MM.1S (cell line): ENCODE data around the gene PAFAH1B1.

ENCODE experiments used
- DNase-seq: peaks from one replicate; pipeline ENCODE4 v3.0.0-alpha.2; 2015
- H2AFZ ChIP-seq: fragments of 300-600 bp; sonication (generic); 2 replicates; pipeline ENCODE4 v1.6.0; 2016; ENCODE audit warnings: antibody characterized with exemption, low read length
- H3F3A ChIP-seq: fragments of 300-600 bp; sonication (generic); 2 replicates; pipeline ENCODE4 v1.6.1; 2016; ENCODE audit warnings: mild to moderate bottlenecking, antibody characterized with exemption, low read length, moderate library complexity, mixed read lengths; ENCODE audit not compliant: insufficient read depth
- H3K27ac ChIP-seq: fragments of 300-600 bp; sonication (generic); 2 replicates; pipeline ENCODE4 v1.5.1; 2016; ENCODE audit warnings: mild to moderate bottlenecking, low read length
- H3K27me3 ChIP-seq: fragments of 300-600 bp; sonication (generic); replicated peaks from 2 replicates; pipeline ENCODE4 v1.6.0; 2016; ENCODE audit warnings: low read length; ENCODE audit not compliant: insufficient read depth
- H3K36me3 ChIP-seq: fragments of 300-600 bp; sonication (generic); replicated peaks from 2 replicates; pipeline ENCODE4 v1.6.1; 2016; ENCODE audit warnings: mild to moderate bottlenecking, low read length, mixed read lengths; ENCODE audit not compliant: insufficient read depth
- H3K4me1 ChIP-seq: fragments of 300-600 bp; sonication (generic); 2 replicates; pipeline ENCODE4 v1.6.1; 2016; ENCODE audit warnings: low read length, mixed read lengths
- H3K4me2 ChIP-seq: fragments of 300-600 bp; sonication (generic); 2 replicates; pipeline ENCODE4 v1.6.0; 2016; ENCODE audit warnings: low read depth, low read length
- H3K4me3 ChIP-seq: fragments of 300-600 bp; sonication (generic); 2 replicates; pipeline ENCODE4 v1.5.1; 2016; ENCODE audit warnings: low read length, mixed read lengths
- H3K79me2 ChIP-seq: fragments of 300-600 bp; sonication (generic); 2 replicates; pipeline ENCODE4 v1.6.1; 2016; ENCODE audit warnings: mixed run types, low read length, mixed read lengths
- H3K9ac ChIP-seq: fragments of 300-600 bp; sonication (generic); 2 replicates; pipeline ENCODE4 v1.6.1; 2016; ENCODE audit warnings: low read length, mixed read lengths
- H3K9me2 ChIP-seq: fragments of 300-600 bp; sonication (generic); replicated peaks from 2 replicates; pipeline ENCODE4 v1.6.1; 2016; ENCODE audit warnings: mild to moderate bottlenecking, low read length, mixed read lengths; ENCODE audit not compliant: insufficient read depth
- H3K9me3 ChIP-seq: fragments of 300-600 bp; sonication (generic); replicated peaks from 2 replicates; pipeline ENCODE4 v1.6.1; 2016; ENCODE audit warnings: mild to moderate bottlenecking, low read length, mixed read lengths; ENCODE audit not compliant: insufficient read depth
- H4K20me1 ChIP-seq: fragments of 300-600 bp; sonication (generic); 2 replicates; pipeline ENCODE4 v1.6.1; 2016; ENCODE audit warnings: mild to moderate bottlenecking, low read length, moderate library complexity, mixed read lengths; ENCODE audit not compliant: insufficient read depth
- EZH2 ChIP-seq: fragments of 300-600 bp; sonication (generic); optimal IDR thresholded peaks from 2 replicates; pipeline ENCODE3; 2017; ENCODE audit warnings: low read depth, mild to moderate bottlenecking, antibody characterized with exemption, low read length, mixed read lengths
- EZH2phosphoT487 ChIP-seq: fragments of 300-600 bp; sonication (generic); IDR thresholded peaks from 2 replicates; pipeline ENCODE4 v1.6.1; 2018; ENCODE audit warnings: antibody characterized with exemption, low read length
- TF ChIP-seq, protein P1 (sequence below): fragments of 300-600 bp; sonication (generic); IDR thresholded peaks from 2 replicates; pipeline ENCODE4 v1.5.1; 2016; ENCODE audit warnings: antibody characterized with exemption, low read length, mixed read lengths

PAFAH1B1 gene

DNA sequence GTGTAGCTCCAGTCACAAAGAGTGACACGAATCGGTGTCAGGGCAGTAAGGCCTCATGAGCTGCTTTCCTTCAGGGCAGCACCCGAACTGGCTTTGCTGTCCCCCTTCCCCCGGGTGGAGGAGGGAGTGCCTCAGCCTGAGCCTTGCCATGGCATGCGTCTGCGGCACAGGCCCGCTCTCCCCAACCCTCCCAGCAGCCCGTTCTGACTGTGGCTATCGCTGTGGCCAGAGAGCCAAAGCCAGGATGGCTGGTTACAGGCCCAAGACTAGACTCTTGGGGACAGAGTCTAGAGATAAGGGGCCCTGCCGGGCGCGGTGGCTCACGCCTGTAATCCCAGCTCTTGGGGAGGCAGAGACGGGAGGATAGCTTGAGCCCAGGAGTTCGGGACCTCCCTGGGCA, 92.2 kb downstream of the PAFAH1B1 start:
- no peaks in the 10 kb centered on the region for H3K4me1 ChIP-seq
- peaks cover 12% of the 10 kb centered on the region for H3K36me3 ChIP-seq
- H3K27ac ChIP-seq = no peak overlapping the region
- H3K4me3 ChIP-seq = no peak overlapping the region
- no peaks in the 10 kb centered on the region for H3K9me2 ChIP-seq
- TF ChIP-seq, protein P1, sequence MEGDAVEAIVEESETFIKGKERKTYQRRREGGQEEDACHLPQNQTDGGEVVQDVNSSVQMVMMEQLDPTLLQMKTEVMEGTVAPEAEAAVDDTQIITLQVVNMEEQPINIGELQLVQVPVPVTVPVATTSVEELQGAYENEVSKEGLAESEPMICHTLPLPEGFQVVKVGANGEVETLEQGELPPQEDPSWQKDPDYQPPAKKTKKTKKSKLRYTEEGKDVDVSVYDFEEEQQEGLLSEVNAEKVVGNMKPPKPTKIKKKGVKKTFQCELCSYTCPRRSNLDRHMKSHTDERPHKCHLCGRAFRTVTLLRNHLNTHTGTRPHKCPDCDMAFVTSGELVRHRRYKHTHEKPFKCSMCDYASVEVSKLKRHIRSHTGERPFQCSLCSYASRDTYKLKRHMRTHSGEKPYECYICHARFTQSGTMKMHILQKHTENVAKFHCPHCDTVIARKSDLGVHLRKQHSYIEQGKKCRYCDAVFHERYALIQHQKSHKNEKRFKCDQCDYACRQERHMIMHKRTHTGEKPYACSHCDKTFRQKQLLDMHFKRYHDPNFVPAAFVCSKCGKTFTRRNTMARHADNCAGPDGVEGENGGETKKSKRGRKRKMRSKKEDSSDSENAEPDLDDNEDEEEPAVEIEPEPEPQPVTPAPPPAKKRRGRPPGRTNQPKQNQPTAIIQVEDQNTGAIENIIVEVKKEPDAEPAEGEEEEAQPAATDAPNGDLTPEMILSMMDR = no peak
- TF ChIP-seq EZH2phosphoT487 (no peak), EZH2 (no peak)
- peaks cover 25% of the 10 kb centered on the region for H3F3A ChIP-seq
- no peaks in the 10 kb centered on the region for H3K27me3 ChIP-seq
- H4K20me1 ChIP-seq = no peaks in the 10 kb centered on the region
- DNase-seq = no peak
- no peaks in the 10 kb centered on the region for H3K9me3 ChIP-seq
- H2AFZ ChIP-seq = no peak overlapping the region
- no peaks in the 10 kb centered on the region; the same call in 1 of the 2 replicates for H3K79me2 ChIP-seq
- H3K9ac ChIP-seq = no peak overlapping the region
- H3K4me2 ChIP-seq = no peak overlapping the region

DNA sequence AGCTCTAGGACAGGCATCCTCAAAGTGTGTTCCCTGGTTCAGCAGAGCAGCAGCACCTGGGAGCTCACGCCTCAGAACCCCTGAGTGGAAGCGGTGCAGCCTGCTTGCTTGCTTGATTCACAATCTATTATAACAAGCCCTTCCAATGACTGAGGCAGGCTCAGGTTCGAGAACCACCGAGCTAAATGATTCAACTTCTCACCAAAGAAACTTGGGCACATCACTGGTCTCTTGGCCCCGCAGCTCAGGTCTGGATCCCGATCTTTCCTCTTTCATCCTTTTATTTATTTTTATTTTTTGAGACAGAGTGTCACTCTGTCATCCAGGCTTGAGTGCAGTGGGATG, 93.6 kb downstream of the PAFAH1B1 start:
- Histone ChIP-seq H3K4me1 (no peaks in the 10 kb centered on the region), H3K4me3 (no peak overlapping the region), H3K9ac (no peak overlapping the region), H3K27me3 (no peaks in the 10 kb centered on the region), H3K27ac (no peak overlapping the region), H3F3A (peaks cover 25% of the 10 kb centered on the region), H3K9me3 (no peaks in the 10 kb centered on the region), H2AFZ (no peak overlapping the region), H3K4me2 (no peak overlapping the region), H4K20me1 (no peaks in the 10 kb centered on the region), H3K36me3 (peaks cover 8% of the 10 kb centered on the region; the same call in 1 of the 2 replicates), H3K9me2 (no peaks in the 10 kb centered on the region), H3K79me2 (no peaks in the 10 kb centered on the region)
- TF ChIP-seq EZH2phosphoT487 = no peak
- no peak for TF ChIP-seq EZH2
- TF ChIP-seq, protein P1 = no peak
- no peak for DNase-seq

DNA sequence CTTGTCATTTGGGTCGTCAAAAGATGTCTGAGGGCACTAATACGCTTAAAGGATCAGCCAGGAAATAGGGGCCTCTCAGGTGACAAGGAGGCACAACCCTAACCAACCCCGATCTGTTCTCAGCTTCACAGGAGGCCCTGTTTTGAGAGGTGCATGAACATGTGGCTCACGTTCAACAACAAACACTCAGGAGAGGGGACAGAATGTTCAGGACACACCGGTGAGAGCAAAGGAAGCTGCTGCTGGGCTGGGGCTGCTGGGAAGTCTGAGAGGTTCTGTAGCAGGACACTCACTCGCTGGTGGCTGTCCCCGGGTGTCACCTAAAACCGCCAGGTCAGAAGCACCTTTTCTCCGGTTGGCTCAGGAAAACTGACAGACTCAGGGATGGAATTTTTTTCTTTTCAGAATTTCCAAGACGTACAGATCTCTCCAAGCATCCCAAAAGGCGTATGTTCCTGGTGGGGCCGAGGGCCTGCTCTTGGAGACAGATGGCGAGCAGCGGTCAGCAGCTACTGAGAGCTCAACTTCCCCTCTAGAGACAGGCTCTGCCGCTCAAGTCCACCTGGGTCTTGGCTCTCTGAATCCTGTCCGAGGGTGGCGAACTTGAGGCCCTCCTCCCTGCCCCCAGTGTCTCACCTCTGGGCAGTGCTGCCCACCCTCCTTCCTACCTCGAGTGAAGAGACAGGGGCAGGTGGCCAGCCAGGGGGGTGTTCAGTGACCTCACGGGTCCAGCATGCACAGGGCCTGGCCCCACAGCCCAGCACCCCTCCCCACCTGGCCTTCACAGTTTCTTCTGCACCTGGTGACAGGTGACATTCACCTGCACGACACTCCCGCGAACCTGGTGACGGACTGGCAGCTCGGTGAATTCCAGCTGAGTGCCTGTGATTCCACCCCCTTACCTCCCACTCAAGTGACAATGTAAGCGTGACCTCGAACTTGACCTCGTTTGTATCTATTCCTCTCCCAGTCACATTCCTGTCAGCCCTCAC, 95.2 kb downstream of the PAFAH1B1 start:
- Histone ChIP-seq H3K4me1 (no peaks in the 10 kb centered on the region), H3K27me3 (no peaks in the 10 kb centered on the region), H3K27ac (no peak overlapping the region), H3K4me2 (no peak overlapping the region), H2AFZ (no peak overlapping the region), H3K9me2 (no peaks in the 10 kb centered on the region), H3K4me3 (no peak overlapping the region), H3K9me3 (no peaks in the 10 kb centered on the region), H4K20me1 (no peaks in the 10 kb centered on the region), H3K79me2 (no peaks in the 10 kb centered on the region), H3F3A (peaks cover 25% of the 10 kb centered on the region), H3K9ac (no peak overlapping the region), H3K36me3 (no peaks in the 10 kb centered on the region)
- DNase-seq = no peak
- TF ChIP-seq EZH2 (no peak), EZH2phosphoT487 (no peak)
- TF ChIP-seq, protein P1 = no peak
